Stimulated activated naive CD8-positive, alpha-beta T cell treated with anti-CD3 and anti-CD28 coated beads, Interleukin-15, Interleukin-2, amounts not matched to agents 100 ng/mL and 50 ng/mL, for 24 hours (primary cell): ENCODE measurements around the gene AGL.
A peak's percentile ranks its signal among the peaks of the same experiment; 100 is the strongest.
"Not testable (repeated sequence)": the region's sequence is repeated elsewhere in the genome, so short reads cannot be mapped to it uniquely, and the experiment has no call there.

ENCODE experiments used
- H3K27ac Mint-ChIP-seq: one replicate; pipeline ENCODE4 v1.8.0; 2021; ENCODE audit warnings: mild to moderate bottlenecking, mixed read lengths
- H3K27me3 Mint-ChIP-seq: one replicate; pipeline ENCODE4 v1.8.0; 2021; ENCODE audit warnings: mixed read lengths
- H3K36me3 Mint-ChIP-seq: one replicate; pipeline ENCODE4 v1.8.0; 2021; ENCODE audit warnings: low read depth, mixed read lengths
- H3K4me1 Mint-ChIP-seq: one replicate; pipeline ENCODE4 v1.8.0; 2021; ENCODE audit warnings: low read depth, mixed read lengths
- H3K4me3 Mint-ChIP-seq: one replicate; pipeline ENCODE4 v1.8.0; 2021; ENCODE audit warnings: mild to moderate bottlenecking, mixed read lengths
- H3K9me3 Mint-ChIP-seq: one replicate; pipeline ENCODE4 v1.8.0; 2021; ENCODE audit warnings: mixed read lengths

Gene AGL

GRCh38 chr1:99944192-99944591 is 94.0 kb downstream of the AGL start:
- no peaks in the 10 kb centered on the region for H3K27me3 Mint-ChIP-seq
- no peak overlapping the region for H3K4me3 Mint-ChIP-seq
- H3K36me3 Mint-ChIP-seq = no peaks in the 10 kb centered on the region
- H3K27ac Mint-ChIP-seq = no peak overlapping the region
- H3K9me3 Mint-ChIP-seq = no peaks in the 10 kb centered on the region
- no peaks in the 10 kb centered on the region for H3K4me1 Mint-ChIP-seq

GRCh38 chr1:99945174-99945573 is 95.0 kb downstream of the AGL start:
- no peaks in the 10 kb centered on the region for H3K4me1 Mint-ChIP-seq
- H3K36me3 Mint-ChIP-seq = no peaks in the 10 kb centered on the region
- H3K9me3 Mint-ChIP-seq = no peaks in the 10 kb centered on the region
- no peak overlapping the region for H3K27ac Mint-ChIP-seq
- no peaks in the 10 kb centered on the region for H3K27me3 Mint-ChIP-seq
- H3K4me3 Mint-ChIP-seq = no peak overlapping the region

GRCh38 chr1:99950486-99950885 is 100.3 kb downstream of the AGL start:
- no peaks in the 10 kb centered on the region for H3K27me3 Mint-ChIP-seq
- no peaks in the 10 kb centered on the region for H3K9me3 Mint-ChIP-seq
- H3K27ac Mint-ChIP-seq = no peak overlapping the region
- H3K36me3 Mint-ChIP-seq = no peaks in the 10 kb centered on the region
- H3K4me1 Mint-ChIP-seq = no peaks in the 10 kb centered on the region
- H3K4me3 Mint-ChIP-seq = no peak overlapping the region

DNA sequence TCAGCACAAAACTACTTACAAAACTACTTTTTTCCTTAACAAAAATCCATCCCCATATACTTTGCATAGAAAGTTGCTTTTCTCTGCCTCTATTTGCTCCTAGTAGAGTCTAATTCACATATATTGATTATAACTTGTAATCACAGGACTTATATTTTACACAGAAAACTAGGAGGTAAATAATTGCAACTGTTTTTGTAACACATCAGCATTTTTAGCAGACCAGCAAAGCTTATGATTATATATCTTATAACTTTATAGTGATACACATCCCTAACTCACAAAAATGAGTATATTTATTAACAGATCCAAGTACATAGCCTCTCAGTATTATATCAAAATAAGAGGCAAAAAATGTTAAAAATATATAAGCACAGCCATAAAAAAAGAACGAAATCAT is 102.4 kb downstream of the AGL start:
- H3K36me3 Mint-ChIP-seq = no peaks in the 10 kb centered on the region
- H3K9me3 Mint-ChIP-seq = no peaks in the 10 kb centered on the region
- H3K4me1 Mint-ChIP-seq = no peaks in the 10 kb centered on the region
- H3K27ac Mint-ChIP-seq = no peak overlapping the region
- H3K4me3 Mint-ChIP-seq = no peak overlapping the region
- H3K27me3 Mint-ChIP-seq = no peaks in the 10 kb centered on the region

DNA sequence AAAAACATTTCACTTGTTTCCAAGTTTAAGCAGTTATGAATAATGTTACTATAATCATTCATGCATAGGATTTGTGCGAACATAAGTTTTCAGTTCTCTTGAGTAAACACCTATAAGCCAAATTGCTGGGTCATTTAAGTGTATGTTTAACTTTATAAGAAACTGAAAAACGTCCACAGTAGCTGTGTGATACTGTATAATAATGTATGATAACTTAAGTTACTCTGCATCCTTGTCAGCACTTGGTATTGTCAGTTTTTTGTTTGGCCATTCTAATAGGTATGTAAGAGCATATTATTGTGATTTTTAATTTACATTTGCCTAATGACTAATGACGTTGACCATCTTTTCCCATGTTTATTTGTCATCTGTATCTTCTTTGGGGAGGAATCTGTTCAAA is 105.2 kb downstream of the AGL start:
- no peaks in the 10 kb centered on the region for H3K36me3 Mint-ChIP-seq
- H3K4me1 Mint-ChIP-seq = no peaks in the 10 kb centered on the region
- H3K4me3 Mint-ChIP-seq = no peak overlapping the region
- H3K9me3 Mint-ChIP-seq = no peaks in the 10 kb centered on the region
- no peaks in the 10 kb centered on the region for H3K27me3 Mint-ChIP-seq
- H3K27ac Mint-ChIP-seq = no peak overlapping the region

DNA sequence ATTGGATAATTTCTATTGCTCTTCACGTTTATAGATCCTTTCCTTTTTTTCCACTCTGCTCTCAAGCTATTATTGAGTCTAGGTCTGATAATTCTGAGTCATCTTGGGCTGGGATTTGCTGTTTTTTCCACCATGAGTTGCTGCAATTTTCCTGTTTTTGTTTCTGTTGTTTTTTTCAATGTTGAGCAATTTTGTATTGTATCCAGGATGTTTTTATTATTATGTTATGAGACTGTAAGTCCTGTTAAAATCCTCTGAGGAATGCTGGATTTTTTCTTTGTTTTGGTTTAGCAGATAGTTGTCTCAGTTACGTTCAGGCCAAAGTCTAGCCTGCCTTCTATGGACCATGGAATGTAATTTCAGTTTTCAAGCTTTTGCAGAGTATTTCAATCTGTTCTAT is 106.6 kb downstream of the AGL start:
- H3K36me3 Mint-ChIP-seq = no peaks in the 10 kb centered on the region
- H3K4me3 Mint-ChIP-seq = no peak overlapping the region
- no peak overlapping the region for H3K27ac Mint-ChIP-seq
- H3K27me3 Mint-ChIP-seq = no peaks in the 10 kb centered on the region
- H3K9me3 Mint-ChIP-seq = no peaks in the 10 kb centered on the region
- H3K4me1 Mint-ChIP-seq = no peaks in the 10 kb centered on the region

- Mint-ChIP-seq H3K36me3 (no peaks in the 10 kb centered on the region), H3K27ac (no peak overlapping the region), H3K4me1 (peaks cover under 1% of the 10 kb centered on the region), H3K4me3 (no peak overlapping the region), H3K27me3 (no peaks in the 10 kb centered on the region), H3K9me3 (no peaks in the 10 kb centered on the region)
These were observed 107.7 kb downstream of the AGL start for GRCh38 chr1:99957818-99958217.

DNA sequence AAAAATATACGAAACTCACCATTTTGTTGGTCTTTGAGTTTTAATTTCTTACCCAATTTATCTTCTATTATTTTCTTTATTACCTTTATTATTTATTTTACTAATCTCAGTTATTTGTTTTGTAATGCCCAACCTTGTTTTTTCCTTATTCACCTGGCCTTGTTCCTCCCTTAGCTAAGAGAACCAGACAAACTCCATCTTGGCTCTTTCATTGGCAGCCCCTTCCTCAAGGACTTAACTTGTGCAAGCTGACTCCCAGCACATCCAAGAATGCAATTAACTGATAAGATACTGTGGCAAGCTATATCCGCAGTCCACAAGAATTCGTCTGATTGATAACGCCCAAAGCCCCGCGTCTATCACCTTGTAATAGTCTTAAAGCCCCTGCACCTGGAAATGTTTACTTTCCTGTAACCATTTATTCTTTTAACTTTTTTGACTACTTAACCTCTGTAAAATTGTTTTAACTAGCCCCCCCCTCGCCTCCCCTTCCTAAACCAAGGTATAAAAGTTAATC is 109.1 kb downstream of the AGL start:
- not testable (repeated sequence) for H3K27me3 Mint-ChIP-seq, H3K36me3 Mint-ChIP-seq, H3K27ac Mint-ChIP-seq, H3K4me1 Mint-ChIP-seq, H3K4me3 Mint-ChIP-seq, H3K9me3 Mint-ChIP-seq

DNA sequence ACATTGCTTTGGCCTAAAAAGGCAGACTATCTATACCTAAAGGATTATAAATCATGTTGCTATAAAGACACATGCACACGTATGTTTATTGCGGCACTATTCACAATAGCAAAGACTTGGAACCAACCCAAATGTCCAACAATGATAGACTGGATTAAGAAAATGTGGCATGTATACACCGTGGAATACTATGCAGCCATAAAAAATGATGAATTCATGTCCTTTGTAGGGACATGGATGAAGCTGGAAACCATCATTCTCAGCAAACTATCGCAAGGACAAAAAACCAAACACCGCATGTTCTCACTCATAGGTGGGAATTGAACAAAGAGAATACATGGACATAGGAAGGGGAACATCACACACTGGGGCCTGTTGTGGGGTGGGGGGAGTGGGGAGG is 110.1 kb downstream of the AGL start:
- not testable (repeated sequence) for H3K4me1 Mint-ChIP-seq, H3K27ac Mint-ChIP-seq

GRCh38 chr1:99963041-99963795 is 113.1 kb downstream of the AGL start:
- Mint-ChIP-seq H3K27me3 (no peaks in the 10 kb centered on the region), H3K27ac (no peak overlapping the region), H3K4me3 (no peak overlapping the region), H3K4me1 (peaks cover 6% of the 10 kb centered on the region), H3K36me3 (no peaks in the 10 kb centered on the region), H3K9me3 (no peaks in the 10 kb centered on the region)

More for the DNA sequence above, 110.1 kb downstream of the AGL start:
- not testable (repeated sequence) for H3K9me3 Mint-ChIP-seq, H3K4me3 Mint-ChIP-seq, H3K36me3 Mint-ChIP-seq, H3K27me3 Mint-ChIP-seq

GRCh38 chr1:99964806-99965205 is 114.6 kb downstream of the AGL start:
- no peak overlapping the region for H3K27ac Mint-ChIP-seq
- H3K27me3 Mint-ChIP-seq = no peaks in the 10 kb centered on the region
- no peak overlapping the region for H3K4me3 Mint-ChIP-seq
- H3K4me1 Mint-ChIP-seq = peaks cover 12% of the 10 kb centered on the region
- H3K9me3 Mint-ChIP-seq = no peaks in the 10 kb centered on the region
- H3K36me3 Mint-ChIP-seq = no peaks in the 10 kb centered on the region

- Mint-ChIP-seq H3K4me3 (no peak overlapping the region), H3K9me3 (no peaks in the 10 kb centered on the region), H3K27ac (no peak overlapping the region)
These were observed 115.7 kb downstream of the AGL start for GRCh38 chr1:99965646-99966375.

GRCh38 chr1:99968214-99968613 is 118.1 kb downstream of the AGL start:
- Mint-ChIP-seq H3K36me3 (no peaks in the 10 kb centered on the region), H3K27ac (no peak overlapping the region), H3K27me3 (no peaks in the 10 kb centered on the region), H3K9me3 (no peaks in the 10 kb centered on the region), H3K4me1 (peaks cover 30% of the 10 kb centered on the region), H3K4me3 (peak overlapping the region; percentile 100)

More at GRCh38 chr1:99965646-99966375, 115.7 kb downstream of the AGL start:
- H3K27me3 Mint-ChIP-seq = no peaks in the 10 kb centered on the region
- H3K4me1 Mint-ChIP-seq = peaks cover 19% of the 10 kb centered on the region
- H3K36me3 Mint-ChIP-seq = no peaks in the 10 kb centered on the region

DNA sequence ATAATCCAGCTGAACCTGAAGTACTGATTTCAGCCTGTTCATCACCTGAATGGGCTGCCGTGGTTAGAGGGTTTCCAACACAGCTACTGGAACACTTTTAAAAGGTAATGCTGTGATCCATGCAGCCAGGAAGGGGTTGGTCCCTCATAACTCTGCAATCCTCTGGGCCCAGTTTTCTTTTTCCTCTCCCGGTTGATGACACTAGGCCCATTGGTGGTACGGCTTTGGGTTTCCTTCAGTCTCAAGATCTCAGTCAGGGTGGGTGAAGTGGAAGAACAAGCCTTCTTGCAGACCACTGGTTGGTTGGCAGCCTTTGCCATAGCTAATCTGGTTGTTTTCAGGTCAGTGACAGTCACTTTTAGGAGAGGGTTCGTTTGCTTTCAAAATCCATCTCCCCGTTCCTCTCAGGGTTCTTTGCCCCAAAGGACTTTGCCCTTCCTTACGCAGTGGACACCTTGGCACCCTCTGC is 119.1 kb downstream of the AGL start:
- peaks cover 30% of the 10 kb centered on the region for H3K4me1 Mint-ChIP-seq
- no peaks in the 10 kb centered on the region for H3K27me3 Mint-ChIP-seq
- peak overlapping the region; percentile 49 for H3K27ac Mint-ChIP-seq
- H3K9me3 Mint-ChIP-seq = no peaks in the 10 kb centered on the region
- no peaks in the 10 kb centered on the region for H3K36me3 Mint-ChIP-seq
- H3K4me3 Mint-ChIP-seq = peak overlapping the region; percentile 100

DNA sequence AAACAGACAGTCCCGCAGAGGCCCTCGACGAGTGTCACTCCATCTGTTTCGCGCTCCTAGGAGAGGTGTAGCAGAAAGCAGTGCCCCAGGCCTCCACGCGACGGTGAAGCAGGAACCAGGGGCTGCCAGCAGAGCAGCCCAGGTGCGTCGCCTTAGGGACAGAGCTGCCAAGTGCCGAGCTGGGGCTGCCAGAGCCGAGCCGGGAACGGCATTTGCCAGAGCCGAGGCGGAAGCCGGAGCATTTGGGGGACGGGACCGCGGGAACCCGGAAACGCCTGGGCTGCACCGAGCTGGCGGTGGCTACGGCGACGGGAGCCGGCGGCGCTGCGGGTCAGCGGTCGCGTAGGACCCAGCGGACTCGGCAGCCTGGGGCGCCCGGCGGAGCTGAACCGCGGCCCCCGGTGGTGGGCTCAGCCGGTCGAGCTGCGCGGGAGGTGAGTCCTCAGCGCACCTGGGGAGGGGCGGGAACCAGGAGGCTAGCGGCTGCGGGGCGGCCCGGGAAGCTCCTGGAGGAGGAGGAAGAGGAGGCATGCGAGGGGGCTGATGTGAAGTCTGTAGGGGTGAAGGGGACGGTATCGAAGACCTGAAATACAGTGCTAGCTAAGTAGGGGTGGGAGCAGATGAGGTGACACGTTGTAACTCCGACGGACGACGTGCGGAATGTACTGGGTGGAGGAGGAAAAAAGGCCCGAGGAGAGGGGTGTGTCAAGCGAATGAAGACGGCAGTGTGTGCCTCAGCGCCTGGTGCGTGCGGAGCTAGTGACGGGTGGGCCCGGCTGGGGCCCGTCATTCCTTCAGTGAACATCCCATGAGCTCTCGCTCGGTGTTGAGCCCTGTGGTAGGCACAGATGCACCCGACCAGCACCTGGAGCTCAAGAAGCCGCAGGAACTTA is 119.8 kb downstream of the AGL start, which contains the start of gene SLC35A3:
Gene SLC35A3 (plus strand): TSS at position 268 of the 893 bp plus-strand sequence. CDS start 23,559 bp downstream, outside the sequence.
- peaks cover 30% of the 10 kb centered on the region for H3K4me1 Mint-ChIP-seq
- H3K9me3 Mint-ChIP-seq = no peaks in the 10 kb centered on the region
- H3K27ac Mint-ChIP-seq = peak within 1 kb of the TSS; percentile 96
- H3K27me3 Mint-ChIP-seq = no peaks in the 10 kb centered on the region
- no peaks in the 10 kb centered on the region for H3K36me3 Mint-ChIP-seq
- H3K4me3 Mint-ChIP-seq = peak within 1 kb of the TSS; percentile 100
